SK-N-SH (cell line): ENCODE data around the gene FAM168A. TPM values are rescaled to one million over a fixed set of nuclear protein-coding genes. Genes with fewer than 3 reads are reported as not detected.

Experiments used
- CTCF ChIA-PET: fragments of 300-600, 350-600 bp; formaldehyde crosslinking; extraction: SDS; loops from one replicate; lab custom pipeline; 2021; lab: Yijun Ruan, JAX
- POLR2A ChIA-PET: fragments of 350-600 bp; sonication (Branson Sonifier 250); formaldehyde crosslinking; extraction: SDS; loops from one replicate; lab custom pipeline; 2020; ENCODE audit warnings: antibody characterized with exemption, inconsistent platforms; lab: Yijun Ruan, JAX
- DNase-seq: peaks from one replicate; pipeline ENCODE4 v3.0.0; 2012
- H2AFZ ChIP-seq: fragments of 200-600 bp; sonication (generic); 2 replicates; pipeline ENCODE4 v1.8.1; 2016; ENCODE audit warnings: antibody characterized with exemption, mild to moderate bottlenecking, low read depth
- H3F3A ChIP-seq: fragments of 200-600 bp; sonication (generic); replicated peaks from 2 replicates; pipeline ENCODE3; 2016; ENCODE audit warnings: antibody characterized with exemption, mild to moderate bottlenecking; ENCODE audit not compliant: insufficient read depth
- H3K27ac ChIP-seq, 2 experiments: fragments of 200-500 bp in 1 of 2; fragments of 200-600 bp in 1 of 2; sonication (Bioruptor generic) in 1 of 2; sonication (generic), shearing (Covaris generic) in 1 of 2; 2 replicates each; pipeline versions ENCODE4 v1.5.1 to v1.6.1; 2014 to 2016; ENCODE audit warnings: low read depth in 2 of 2, inconsistent platforms in 1 of 2, low read length in 1 of 2, mild to moderate bottlenecking in 1 of 2, mixed read lengths in 1 of 2
- H3K27me3 ChIP-seq: fragments of 200-600 bp; sonication (generic), shearing (Covaris generic); 2 replicates; pipeline ENCODE4 v1.6.1; 2016; ENCODE audit warnings: mixed run types; ENCODE audit not compliant: insufficient read depth
- H3K36me3 ChIP-seq, 2 experiments: fragments of 200-500 bp in 1 of 2; fragments of 200-600 bp in 1 of 2; sonication (Bioruptor generic) in 1 of 2; sonication (generic) in 1 of 2; replicated peaks in 1 of 2; 2 replicates each; pipeline versions ENCODE3 to v1.5.1; 2014 to 2016; ENCODE audit warnings: low read length in 1 of 2, mild to moderate bottlenecking in 1 of 2; ENCODE audit not compliant: insufficient read depth in 2 of 2, control insufficient read depth in 1 of 2
- H3K4me1 ChIP-seq, 2 experiments: fragments of 200-500 bp in 1 of 2; fragments of 200-600 bp in 1 of 2; sonication (Bioruptor generic) in 1 of 2; sonication (generic), shearing (Covaris generic) in 1 of 2; 2 replicates each; pipeline versions ENCODE4 v1.5.1 to v1.6.1; 2014 to 2016; ENCODE audit warnings: low read depth in 1 of 2, low read length in 1 of 2, mixed run types in 1 of 2; ENCODE audit not compliant: insufficient read depth in 2 of 2, control insufficient read depth in 1 of 2
- H3K4me2 ChIP-seq: fragments of 200-600 bp; sonication (generic), shearing (Covaris generic); 2 replicates; pipeline ENCODE4 v1.6.1; 2017; ENCODE audit warnings: mixed run types
- H3K4me3 ChIP-seq, 2 experiments: fragments of 200-500 bp in 1 of 2; fragments of 200-600 bp in 1 of 2; sonication (Bioruptor generic) in 1 of 2; sonication (generic), shearing (Covaris generic) in 1 of 2; 2 replicates each; pipeline versions ENCODE4 v1.5.1 to v1.8.1; 2014 to 2016; ENCODE audit warnings: low read depth in 2 of 2, inconsistent platforms in 1 of 2, low read length in 1 of 2, mild to moderate bottlenecking in 1 of 2, mixed read lengths in 1 of 2, moderate library complexity in 1 of 2
- H3K79me2 ChIP-seq: fragments of 200-600 bp; sonication (generic); 2 replicates; pipeline ENCODE4 v1.8.1; 2017; ENCODE audit warnings: mild to moderate bottlenecking; ENCODE audit not compliant: insufficient read depth
- H3K9ac ChIP-seq: fragments of 200-600 bp; sonication (generic); 2 replicates; pipeline ENCODE4 v1.6.1; 2017; ENCODE audit warnings: mixed run types
- H3K9me2 ChIP-seq: fragments of 200-600 bp; sonication (generic); 2 replicates; pipeline ENCODE4 v1.6.1; 2017; ENCODE audit warnings: mixed run types
- H3K9me3 ChIP-seq: fragments of 200-600 bp; sonication (generic); 2 replicates; pipeline ENCODE4 v1.6.1; 2017; ENCODE audit warnings: mixed run types, mild to moderate bottlenecking, moderate library complexity
- H4K20me1 ChIP-seq: fragments of 200-600 bp; sonication (generic); 2 replicates; pipeline ENCODE4 v1.6.1; 2017; ENCODE audit warnings: mild to moderate bottlenecking, mixed run types; ENCODE audit not compliant: insufficient read depth
- CHD2 ChIP-seq: fragments of 150-350 bp; IDR thresholded peaks from 2 replicates; pipeline ENCODE4 v1.6.1; 2018; ENCODE audit warnings: low read length; ENCODE audit not compliant: partially characterized antibody
- CTCF ChIP-seq: fragments of 200-600 bp; sonication (generic); IDR thresholded peaks from 2 replicates; pipeline ENCODE4 v1.6.1; 2017; ENCODE audit warnings: antibody characterized with exemption, mild to moderate bottlenecking, moderate library complexity
- EP300 ChIP-seq, 2 experiments: IDR thresholded peaks; 2 replicates each; pipeline versions ENCODE4 v1.4.0 to v1.6.1; 2012; ENCODE audit warnings: borderline replicate concordance in 1 of 2, low read depth in 1 of 2, low read length in 1 of 2
- GATA2 ChIP-seq: sonication (generic); formaldehyde crosslinking; IDR thresholded peaks from 2 replicates; pipeline ENCODE4 v1.5.0; 2020; ENCODE audit warnings: mild to moderate bottlenecking, missing genetic modification reagents
- IRF3 ChIP-seq: fragments of 150-350 bp; IDR thresholded peaks from 2 replicates; pipeline ENCODE4 v1.6.1; 2016; ENCODE audit warnings: mild to moderate bottlenecking, low read depth, low read length
- JUND ChIP-seq: IDR thresholded peaks from 2 replicates; pipeline ENCODE4 v1.4.0; 2012
- MAX ChIP-seq: IDR thresholded peaks from 2 replicates; pipeline ENCODE4 v1.4.0; 2012; ENCODE audit warnings: low read depth
- MEF2A ChIP-seq: IDR thresholded peaks from 2 replicates; pipeline ENCODE4 v1.4.0; 2012; ENCODE audit warnings: low read depth, borderline replicate concordance
- MXI1 ChIP-seq: IDR thresholded peaks from 2 replicates; pipeline ENCODE4 v1.6.1; 2012; ENCODE audit warnings: mild to moderate bottlenecking, low read depth, low read length, improper control_type of control experiment
- POLR2AphosphoS5 ChIP-seq: IDR thresholded peaks from 2 replicates; pipeline ENCODE4 v1.6.1; 2012; ENCODE audit warnings: low read depth, low read length
- RAD21 ChIP-seq: IDR thresholded peaks from 2 replicates; pipeline ENCODE4 v1.6.1; 2012; ENCODE audit warnings: mild to moderate bottlenecking, low read length
- RFX5 ChIP-seq: IDR thresholded peaks from 2 replicates; pipeline ENCODE4 v1.6.1; 2012; ENCODE audit warnings: mild to moderate bottlenecking, improper control_type of control experiment, low read length
- RXRA ChIP-seq: IDR thresholded peaks from 2 replicates; pipeline ENCODE4 v1.4.0; 2012; ENCODE audit warnings: low read depth, mild to moderate bottlenecking, borderline replicate concordance
- SIN3A ChIP-seq: IDR thresholded peaks from 2 replicates; pipeline ENCODE4 v1.6.1; 2012; ENCODE audit warnings: low read depth, mild to moderate bottlenecking, low read length, moderate library complexity, borderline replicate concordance
- SMC3 ChIP-seq: IDR thresholded peaks from 2 replicates; pipeline ENCODE4 v1.6.1; 2012; ENCODE audit warnings: low read depth, low read length, improper control_type of control experiment
- ZBTB33 ChIP-seq: IDR thresholded peaks from 2 replicates; pipeline ENCODE4 v1.4.0; 2012; ENCODE audit warnings: low read depth, borderline replicate concordance
- WGBS: methylation state at CpG from one replicate; pipeline ENCODE4 v1.1.6; 2017; ENCODE audit warnings: low lambda C conversion rate; 5-methylcytosine and 5-hydroxymethylcytosine counted together
- polyA plus RNA-seq, 3 experiments: library from polyadenylated mRNA; depleted of rRNA; stranded (reverse); fragments of >200 nt; gene quantifications; 2 replicates each; pipeline ENCODE4 v1.2.3, GENCODE V29; 2012
- TF ChIP-seq, protein P1 (sequence below): fragments of 150-350 bp; IDR thresholded peaks from 2 replicates; pipeline ENCODE4 v1.6.1; 2017; ENCODE audit warnings: antibody characterized with exemption, low read length, low read depth, borderline replicate concordance

FAM168A gene
- polyA plus RNA-seq, 1 of the 3 experiments (the other 2 are of a cell fraction), result 17.8 TPM

GRCh38 chr11:73404048-73404447, 193.9 kb downstream of the FAM168A start:
- Histone ChIP-seq H3K4me3 (no peak overlapping the region), H3K79me2 (no peaks in the 10 kb centered on the region), H3K4me1 (no peaks in the 10 kb centered on the region), H3K9me3 (no peaks in the 10 kb centered on the region), H2AFZ (no peak overlapping the region), H3K9ac (no peak overlapping the region), H3K36me3 (peaks cover 9 to 38% of the 10 kb centered on the region in 2 experiments), H3K27me3 (no peaks in the 10 kb centered on the region), H3K27ac (no peak overlapping the region), H3K9me2 (no peaks in the 10 kb centered on the region), H3K4me2 (no peak overlapping the region), H3F3A (peaks cover 5% of the 10 kb centered on the region), H4K20me1 (no peaks in the 10 kb centered on the region)
- TF ChIP-seq JUND (no peak), IRF3 (no peak), POLR2AphosphoS5 (no peak), RFX5 (no peak), RAD21 (peak; percentile 94), ZBTB33 (no peak), MEF2A (no peak), MAX (no peak), GATA2 (no peak), CHD2 (peak; percentile 19), RXRA (no peak), EP300 (IDR thresholded peaks at IDR 0.05; ENCODE audit: borderline replicate concordance in 1 of 2, low read depth in 1 of 2, low read length in 1 of 2) (no peak), SIN3A (no peak), MXI1 (0 out of 2 replicates have a peak, but pooled peaks have one; percentile 38), CTCF (peak; percentile 81), SMC3 (peak; percentile 94)
- TF ChIP-seq, protein P1, sequence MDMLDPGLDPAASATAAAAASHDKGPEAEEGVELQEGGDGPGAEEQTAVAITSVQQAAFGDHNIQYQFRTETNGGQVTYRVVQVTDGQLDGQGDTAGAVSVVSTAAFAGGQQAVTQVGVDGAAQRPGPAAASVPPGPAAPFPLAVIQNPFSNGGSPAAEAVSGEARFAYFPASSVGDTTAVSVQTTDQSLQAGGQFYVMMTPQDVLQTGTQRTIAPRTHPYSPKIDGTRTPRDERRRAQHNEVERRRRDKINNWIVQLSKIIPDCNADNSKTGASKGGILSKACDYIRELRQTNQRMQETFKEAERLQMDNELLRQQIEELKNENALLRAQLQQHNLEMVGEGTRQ, result no peak
- WGBS, result 77% methylated on average over 4 of the region's 4 CpGs
- ChIA-PET CTCF (interaction anchor here (1.0 to 10.2 kb wide), 16 partner anchors 10 to 299 kb away, joined by 3 to 122 read pairs (median 4); no protein-coding TSS in a partner anchor), POLR2A (no interaction called here)
- DNase-seq, result peak; percentile 84
